Measurements from ENCODE around the gene LMAN2L. TPM values are rescaled to one million over a fixed set of nuclear protein-coding genes. Genes with fewer than 3 reads are reported as not detected.

The LMAN2L gene
- total and polyA plus RNA-seq, 2 of the 8 experiments (the other 6 are each of a cell fraction or from before 2014, with no cell fraction given) = 14.3 to 17.6 TPM

- H3K23me2 ChIP-seq (ENCODE audit: low read depth, low read length) = no peaks in the 10 kb centered on the region
- POLR2A ChIA-PET (ENCODE audit: partially characterized antibody) = no interaction called here
- H4K91ac ChIP-seq (replicated peaks; ENCODE audit: insufficient read length, low read length) = no peak overlapping the region
- no peaks in the 10 kb centered on the region for H4K20me1 ChIP-seq (replicated peaks in 1 of 2; ENCODE audit: control insufficient read depth in 1 of 2, insufficient read depth in 2 of 2, low read length in 2 of 2)
- no peak overlapping the region for H3K4ac ChIP-seq (replicated peaks; ENCODE audit: insufficient read length, low read depth, low read length)
- H4K5ac ChIP-seq (ENCODE audit: insufficient read length, low read depth, low read length) = no peak overlapping the region
- no peak overlapping the region for H3K56ac ChIP-seq (replicated peaks; ENCODE audit: insufficient read length, low read depth, low read length)
- no peak overlapping the region for H3K4me2 ChIP-seq (ENCODE audit: insufficient read depth in 1 of 2, low read depth in 2 of 2, low read length in 2 of 2)
- no peak overlapping the region for H2BK12ac ChIP-seq (ENCODE audit: low read depth, low read length)
- no peak overlapping the region for H4K8ac ChIP-seq (ENCODE audit: extremely low read depth, insufficient read depth, low read length)
- no peak overlapping the region for H2BK120ac ChIP-seq (replicated peaks; ENCODE audit: low read depth, low read length)
- no peak overlapping the region for H2AFZ ChIP-seq (ENCODE audit: low read length)
- H3K23ac ChIP-seq (ENCODE audit: insufficient read length) = no peak overlapping the region
- TF ChIP-seq BCL11A (IDR thresholded peaks at IDR 0.05; ENCODE audit: low read depth in 2 of 2, low read length in 2 of 2) (no peak), HDAC2 (IDR thresholded peaks at IDR 0.05; ENCODE audit: borderline replicate concordance in 1 of 2, low read depth in 2 of 2, low read length in 2 of 2) (no peak), SRF (IDR thresholded peaks at IDR 0.05; ENCODE audit: low read depth, low read length) (no peak), SUZ12 (IDR thresholded peaks at IDR 0.05; ENCODE audit: low read length) (no peak), SP2 (IDR thresholded peaks at IDR 0.05; ENCODE audit: low read length) (no peak)
- TF ChIP-seq, protein P1, sequence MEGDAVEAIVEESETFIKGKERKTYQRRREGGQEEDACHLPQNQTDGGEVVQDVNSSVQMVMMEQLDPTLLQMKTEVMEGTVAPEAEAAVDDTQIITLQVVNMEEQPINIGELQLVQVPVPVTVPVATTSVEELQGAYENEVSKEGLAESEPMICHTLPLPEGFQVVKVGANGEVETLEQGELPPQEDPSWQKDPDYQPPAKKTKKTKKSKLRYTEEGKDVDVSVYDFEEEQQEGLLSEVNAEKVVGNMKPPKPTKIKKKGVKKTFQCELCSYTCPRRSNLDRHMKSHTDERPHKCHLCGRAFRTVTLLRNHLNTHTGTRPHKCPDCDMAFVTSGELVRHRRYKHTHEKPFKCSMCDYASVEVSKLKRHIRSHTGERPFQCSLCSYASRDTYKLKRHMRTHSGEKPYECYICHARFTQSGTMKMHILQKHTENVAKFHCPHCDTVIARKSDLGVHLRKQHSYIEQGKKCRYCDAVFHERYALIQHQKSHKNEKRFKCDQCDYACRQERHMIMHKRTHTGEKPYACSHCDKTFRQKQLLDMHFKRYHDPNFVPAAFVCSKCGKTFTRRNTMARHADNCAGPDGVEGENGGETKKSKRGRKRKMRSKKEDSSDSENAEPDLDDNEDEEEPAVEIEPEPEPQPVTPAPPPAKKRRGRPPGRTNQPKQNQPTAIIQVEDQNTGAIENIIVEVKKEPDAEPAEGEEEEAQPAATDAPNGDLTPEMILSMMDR (IDR thresholded peaks at IDR 0.05; ENCODE audit: control extremely low read depth in 1 of 3, insufficient read depth in 1 of 3, low read depth in 1 of 3, low read length in 3 of 3) = peak in 2 of 3 experiments; percentile 6 to 9; a peak in 1 of 4 replicates
- CTCF ChIA-PET (ENCODE audit: partially characterized antibody) = interaction anchor here (1.3 to 2.3 kb wide), 2 partner anchors 10 to 18 kb away, joined by 4 to 7 read pairs; no protein-coding TSS in a partner anchor
- H3K18ac ChIP-seq (ENCODE audit: extremely low read depth, low read length) = no peak overlapping the region
- DNase-seq (ENCODE audit: low read depth in 1 of 2, low spot score in 2 of 2) = no peak
- H3K9me3 ChIP-seq (ENCODE audit: insufficient read depth in 2 of 2, low read depth in 1 of 2, low read length in 1 of 2) = no peaks in the 10 kb centered on the region
- H3K9ac ChIP-seq (replicated peaks in 1 of 4; ENCODE audit: extremely low read depth in 1 of 4, low read depth in 3 of 4, low read length in 3 of 4) = no peak overlapping the region
- H2BK20ac ChIP-seq (ENCODE audit: low read length) = no peak overlapping the region
- H3K79me1 ChIP-seq (ENCODE audit: low read depth, low read length) = no peaks in the 10 kb centered on the region
- no peak overlapping the region for H3K4me3 ChIP-seq (ENCODE audit: extremely low read depth in 1 of 4, insufficient read depth in 2 of 4, low read depth in 3 of 4, low read length in 4 of 4)
- no peaks in the 10 kb centered on the region for H3K4me1 ChIP-seq (replicated peaks in 1 of 4; ENCODE audit: control insufficient read depth in 3 of 4, insufficient read depth in 4 of 4, low read length in 3 of 4)
- FAIRE-seq = no peak
- WGBS, 2 experiments (ENCODE audit: extremely low coverage in 1 of 2, insufficient coverage in 1 of 2, insufficient read length in 1 of 2, insufficient replicate concordance in 2 of 2, low coverage in 1 of 2, low lambda C conversion rate in 2 of 2, missing lambda C conversion rate in 1 of 2) = 84% methylated on average over 15 of the region's 15 CpGs; no CpG with 5 or more reads in 1 of the 2 experiments
- no peaks in the 10 kb centered on the region for H3K36me3 ChIP-seq (ENCODE audit: control insufficient read depth in 2 of 4, insufficient read depth in 4 of 4, low read length in 3 of 4)
- no peaks in the 10 kb centered on the region for H3K27me3 ChIP-seq (replicated peaks in 1 of 4; ENCODE audit: control insufficient read depth in 3 of 4, extremely low read depth in 1 of 4, insufficient read depth in 3 of 4, low read length in 3 of 4)
- H2BK5ac ChIP-seq (ENCODE audit: low read depth, low read length) = no peak overlapping the region
- H3K79me2 ChIP-seq (ENCODE audit: control insufficient read depth in 1 of 2, insufficient read depth in 2 of 2, low read length in 2 of 2) = no peaks in the 10 kb centered on the region
- no peak overlapping the region for H2AK5ac ChIP-seq (ENCODE audit: low read depth, low read length)
- H2BK15ac ChIP-seq (ENCODE audit: low read length) = no peak overlapping the region
- H3K27ac ChIP-seq (ENCODE audit: low read depth, low read length) = no peak overlapping the region
- H3K14ac ChIP-seq (ENCODE audit: insufficient read length) = no peak overlapping the region
These were observed 44.3 kb downstream of the LMAN2L start for GRCh38 chr2:96695602-96696001.

Measured in H1 (cell line).